Endothelial cell of umbilical vein (primary cell): ENCODE results near the gene CLSTN2. TPM values are rescaled to one million over a fixed set of nuclear protein-coding genes. Genes with fewer than 3 reads are reported as not detected.

Experiments used
- BruUV-seq: library from RNA; stranded (reverse); fragments of 400-500 nt; replicated peaks from 2 replicates; lab custom pipeline; 2021; lab: Mats Ljungman, UMichigan
- CTCF ChIA-PET: fragments of 300-600, 350-600 bp; sonication (Branson Sonifier 250); formaldehyde crosslinking; loops from one replicate; lab custom pipeline; 2021; ENCODE audit warnings: antibody characterized with exemption, inconsistent platforms; lab: Charles Lee
- POLR2A ChIA-PET: fragments of 300-600, 350-600 bp; sonication (Branson Sonifier 250); formaldehyde crosslinking; loops from one replicate; lab custom pipeline; 2021; ENCODE audit warnings: antibody characterized with exemption, inconsistent platforms; lab: Charles Lee
- DNase-seq: peaks from one replicate; pipeline ENCODE4 v3.0.0-alpha.2; 2011; ENCODE audit warnings: low read depth, low spot score
- FAIRE-seq: peaks from 2 replicates; lab custom pipeline; 2011; peaks lifted over from hg19 to GRCh38; lab: Jason Lieb, UNC
- H2AFZ ChIP-seq: 2 replicates; pipeline ENCODE4 v1.6.0; 2012; ENCODE audit warnings: low read depth, low read length, control low read depth, inconsistent platforms
- H3K27ac ChIP-seq: 2 replicates; pipeline ENCODE4 v1.5.1; 2011; ENCODE audit warnings: low read depth, mild to moderate bottlenecking, control low read depth, low read length, moderate library complexity; ENCODE audit not compliant: insufficient read depth
- H3K27me3 ChIP-seq, 2 experiments: 2 replicates each; pipeline versions ENCODE4 v1.6.0 to v1.6.1; 2011; ENCODE audit warnings: low read length in 2 of 2, mixed read lengths in 1 of 2; ENCODE audit not compliant: control insufficient read depth in 2 of 2, insufficient read depth in 2 of 2
- H3K36me3 ChIP-seq, 2 experiments: 2 replicates in 1 of 2; 3 replicates in 1 of 2; pipeline ENCODE4 v1.5.1; 2011; ENCODE audit warnings: low read length in 2 of 2, mild to moderate bottlenecking in 1 of 2, moderate library complexity in 1 of 2; ENCODE audit not compliant: control insufficient read depth in 2 of 2, insufficient read depth in 2 of 2; ENCODE audit errors: extremely low read depth in 1 of 2
- H3K4me1 ChIP-seq: 3 replicates; pipeline ENCODE4 v1.5.1; 2011; ENCODE audit warnings: mild to moderate bottlenecking, low read length; ENCODE audit not compliant: control insufficient read depth, insufficient read depth; ENCODE audit errors: extremely low read depth
- H3K4me2 ChIP-seq: 2 replicates; pipeline ENCODE4 v1.6.1; 2011; ENCODE audit warnings: low read length, control low read depth, mixed read lengths; ENCODE audit not compliant: insufficient read depth
- H3K4me3 ChIP-seq, 3 experiments: fragments of 200-600 bp in 1 of 3; sonication (generic), shearing (Covaris generic) in 1 of 3; replicated peaks in 1 of 3; 2 replicates each; pipeline ENCODE4 v1.5.1; 2011 to 2016; ENCODE audit warnings: control low read depth in 3 of 3, low read length in 3 of 3, mild to moderate bottlenecking in 2 of 3, inconsistent platforms in 1 of 3, low read depth in 1 of 3, moderate library complexity in 1 of 3; ENCODE audit not compliant: insufficient read depth in 1 of 3
- H3K79me2 ChIP-seq: 2 replicates; pipeline ENCODE4 v1.6.0; 2012; ENCODE audit warnings: low read length, inconsistent platforms; ENCODE audit not compliant: control insufficient read depth, insufficient read depth
- H3K9ac ChIP-seq: replicated peaks from 2 replicates; pipeline ENCODE3; 2011; ENCODE audit warnings: low read length, control low read depth; ENCODE audit not compliant: insufficient read depth; ENCODE audit errors: extremely low read depth
- H3K9me1 ChIP-seq: replicated peaks from 3 replicates; pipeline ENCODE4 v1.6.0; 2011; ENCODE audit warnings: mild to moderate bottlenecking, low read length; ENCODE audit not compliant: control insufficient read depth, insufficient read depth; ENCODE audit errors: extremely low read depth
- H3K9me3 ChIP-seq: replicated peaks from 2 replicates; pipeline ENCODE4 v1.5.1; 2012; ENCODE audit warnings: low read length, inconsistent platforms; ENCODE audit not compliant: control insufficient read depth, insufficient read depth
- H4K20me1 ChIP-seq: replicated peaks from 2 replicates; pipeline ENCODE3; 2011; ENCODE audit warnings: mild to moderate bottlenecking, low read length; ENCODE audit not compliant: control insufficient read depth, insufficient read depth; ENCODE audit errors: extremely low read depth
- CTCF ChIP-seq, 2 donors: IDR thresholded peaks; 1 replicate in 1 of 2; 2 replicates in 1 of 2; pipeline ENCODE4 v1.5.1; 2011; ENCODE audit warnings: low read length in 2 of 2, mild to moderate bottlenecking in 2 of 2, moderate library complexity in 2 of 2, control low read depth in 1 of 2, inconsistent platforms in 1 of 2, low read depth in 1 of 2; ENCODE audit not compliant: insufficient read depth in 1 of 2; ENCODE audit errors: extremely low read depth in 1 of 2
- EZH2 ChIP-seq: IDR thresholded peaks from 2 replicates; pipeline ENCODE4 v1.6.1; 2012; ENCODE audit warnings: borderline replicate concordance, low read depth, mild to moderate bottlenecking, moderate library complexity, low read length, inconsistent platforms; ENCODE audit not compliant: severe bottlenecking
- FOS ChIP-seq: IDR thresholded peaks from 2 replicates; pipeline ENCODE4 v1.6.1; 2011; ENCODE audit warnings: mild to moderate bottlenecking, low read length, moderate library complexity, borderline replicate concordance; ENCODE audit not compliant: insufficient read depth
- GATA2 ChIP-seq: IDR thresholded peaks from 2 replicates; pipeline ENCODE4 v1.7.0; 2011; ENCODE audit warnings: low read depth, mild to moderate bottlenecking, moderate library complexity, mixed read lengths, low read length; ENCODE audit not compliant: insufficient read length, insufficient read depth
- JUN ChIP-seq: IDR thresholded peaks from 2 replicates; pipeline ENCODE4 v1.6.1; 2011; ENCODE audit warnings: borderline replicate concordance, low read depth; ENCODE audit not compliant: insufficient read length, insufficient read depth
- MAX ChIP-seq: IDR thresholded peaks from 2 replicates; pipeline ENCODE4 v1.6.1; 2011; ENCODE audit not compliant: insufficient read depth, insufficient read length
- MYC ChIP-seq: IDR thresholded peaks from one replicate; pipeline ENCODE4 v1.6.1; 2011; ENCODE audit warnings: mild to moderate bottlenecking, low read depth, low read length
- POLR2A ChIP-seq: IDR thresholded peaks from 2 replicates; pipeline ENCODE4 v1.6.1; 2012; ENCODE audit warnings: low read depth, mild to moderate bottlenecking, control low read depth, low read length
- POLR2AphosphoS5 ChIP-seq: IDR thresholded peaks from 2 replicates; pipeline ENCODE4 v1.6.1; 2012; ENCODE audit warnings: low read depth, mild to moderate bottlenecking, control low read depth, low read length, moderate library complexity; ENCODE audit not compliant: insufficient read depth
- dilution Hi-C: fragments of 300-500 bp; cut with MboI; formaldehyde crosslinking; loops from one replicate; pipeline ENCODE4 v1.15.0; 2019; ENCODE audit warnings: low sequenced_read_pairs; ENCODE audit not compliant: extremely low pct_ligation_motif_present
- intact Hi-C: fragments of 100-400 bp; cut with micrococcal nuclease; formaldehyde crosslinking; loops from one replicate; pipeline ENCODE4 v1.10.0; 2022
- polyA plus RNA-seq, 4 experiments: library from polyadenylated mRNA; depleted of rRNA in 3 of 4; stranded (reverse) in 3 of 4; unstranded in 1 of 4; fragments of >200 nt; gene quantifications; 2 replicates each; pipeline versions ENCODE4 v1.2.1 to v1.2.3, GENCODE V29; 2011 to 2012; ENCODE audit warnings: missing spikeins in 1 of 4
- total RNA-seq: library from RNA; stranded (reverse); gene quantifications from 2 replicates; pipeline ENCODE4 v1.2.3, GENCODE V29; 2021

CLSTN2 gene
- total and polyA plus RNA-seq, 2 donors (not counting 3 experiments of a cell fraction or from before 2014, with no cell fraction given) = 0.26 to 0.38 TPM

- Histone ChIP-seq H3K9me1 (no peaks in the 10 kb centered on the region), H3K27me3 (peaks cover 0 to 8% of the 10 kb centered on the region in 2 experiments), H3K4me3 (no peak overlapping the region), H3K79me2 (no peaks in the 10 kb centered on the region), H3K4me2 (no peak overlapping the region), H3K36me3 (no peaks in the 10 kb centered on the region), H2AFZ (no peak overlapping the region), H4K20me1 (no peaks in the 10 kb centered on the region), H3K4me1 (peaks cover 4% of the 10 kb centered on the region), H3K27ac (no peak overlapping the region), H3K9me3 (no peaks in the 10 kb centered on the region), H3K9ac (no peak overlapping the region)
- no TSS peak for BruUV-seq
- FAIRE-seq = no peak
- TF ChIP-seq CTCF (IDR thresholded peaks at IDR 0.05; ENCODE audit: extremely low read depth in 1 of 2, insufficient read depth in 1 of 2, low read depth in 1 of 2, low read length in 2 of 2) (no peak), FOS (no peak), EZH2 (no peak), POLR2AphosphoS5 (no peak), MAX (no peak), MYC (no peak), JUN (no peak), POLR2A (no peak), GATA2 (no peak)
- CTCF ChIA-PET = no interaction called here
- intact Hi-C loops = no loop called here
- dilution Hi-C loops = no loop called here
- POLR2A ChIA-PET = no interaction called here
- DNase-seq = no peak
Observed at GRCh38 chr3:140252812-140253656, 318.0 kb downstream of the CLSTN2 start.
